ENCODE data around the gene SMIM7.

The SMIM7 gene

GRCh38 chr19:16611121-16611520 is 48.8 kb downstream of the SMIM7 start:
- no peak for DNase-seq (ENCODE audit: extremely low read depth, insufficient read length)
- Histone ChIP-seq H3K27me3 (replicated peaks; ENCODE audit: control insufficient read depth, insufficient read depth, low read length) (no peaks in the 10 kb centered on the region), H3K4me3 (replicated peaks; ENCODE audit: low read depth, low read length) (no peak overlapping the region), H3K36me3 (ENCODE audit: control insufficient read depth, insufficient read depth, low read length) (peaks cover 3% of the 10 kb centered on the region)
- TF ChIP-seq CTCF (IDR thresholded peaks at IDR 0.05; ENCODE audit: insufficient read depth, low read length, poor library complexity, severe bottlenecking) = no peak

GRCh38 chr19:16609511-16610200 is 50.3 kb downstream of the SMIM7 start:
- TF ChIP-seq CTCF (IDR thresholded peaks at IDR 0.05; ENCODE audit: insufficient read depth, low read length, poor library complexity, severe bottlenecking) = no peak
- peaks cover 3% of the 10 kb centered on the region for H3K36me3 ChIP-seq (ENCODE audit: control insufficient read depth, insufficient read depth, low read length)
- no peak for DNase-seq (ENCODE audit: extremely low read depth, insufficient read length)
- no peak overlapping the region for H3K4me3 ChIP-seq (replicated peaks; ENCODE audit: low read depth, low read length)
- no peaks in the 10 kb centered on the region for H3K27me3 ChIP-seq (replicated peaks; ENCODE audit: control insufficient read depth, insufficient read depth, low read length)

GRCh38 chr19:16608290-16608739 is 51.6 kb downstream of the SMIM7 start:
- no peak for DNase-seq (ENCODE audit: extremely low read depth, insufficient read length)
- peaks cover 6% of the 10 kb centered on the region for H3K36me3 ChIP-seq (ENCODE audit: control insufficient read depth, insufficient read depth, low read length)
- no peak for TF ChIP-seq CTCF (IDR thresholded peaks at IDR 0.05; ENCODE audit: insufficient read depth, low read length, poor library complexity, severe bottlenecking)
- no peak overlapping the region for H3K4me3 ChIP-seq (replicated peaks; ENCODE audit: low read depth, low read length)
- H3K27me3 ChIP-seq (replicated peaks; ENCODE audit: control insufficient read depth, insufficient read depth, low read length) = no peaks in the 10 kb centered on the region

- DNase-seq (ENCODE audit: extremely low read depth, insufficient read length) = no peak
- TF ChIP-seq CTCF (IDR thresholded peaks at IDR 0.05; ENCODE audit: insufficient read depth, low read length, poor library complexity, severe bottlenecking) = no peak
- H3K36me3 ChIP-seq (ENCODE audit: control insufficient read depth, insufficient read depth, low read length) = peaks cover 6% of the 10 kb centered on the region
- no peak overlapping the region for H3K4me3 ChIP-seq (replicated peaks; ENCODE audit: low read depth, low read length)
- no peaks in the 10 kb centered on the region for H3K27me3 ChIP-seq (replicated peaks; ENCODE audit: control insufficient read depth, insufficient read depth, low read length)
These were observed 52.1 kb downstream of the SMIM7 start for GRCh38 chr19:16607819-16608218.

- TF ChIP-seq CTCF (IDR thresholded peaks at IDR 0.05; ENCODE audit: insufficient read depth, low read length, poor library complexity, severe bottlenecking) = peak; percentile 25
- DNase-seq (ENCODE audit: extremely low read depth, insufficient read length) = no peak
- Histone ChIP-seq H3K27me3 (replicated peaks; ENCODE audit: control insufficient read depth, insufficient read depth, low read length) (no peaks in the 10 kb centered on the region), H3K4me3 (replicated peaks; ENCODE audit: low read depth, low read length) (no peak overlapping the region), H3K36me3 (ENCODE audit: control insufficient read depth, insufficient read depth, low read length) (peaks cover 5% of the 10 kb centered on the region)
These were observed 54.4 kb downstream of the SMIM7 start for GRCh38 chr19:16605553-16605994.

Measured in GM06990 (cell line).